OCI-LY7 (cell line): Measurements from ENCODE around the gene ADD1. TPM values are rescaled to one million over a fixed set of nuclear protein-coding genes. Genes with fewer than 3 reads are reported as not detected.

Source experiments
- BruUV-seq: library from RNA; stranded (reverse); fragments of 400-500 nt; replicated peaks from 2 replicates; lab custom pipeline; 2021; lab: Mats Ljungman, UMichigan
- CTCF ChIA-PET: fragments of 300-600 bp; sonication (Branson Sonifier 250); formaldehyde crosslinking; loops from one replicate; lab custom pipeline; 2022; ENCODE audit warnings: antibody characterized with exemption; ENCODE audit not compliant: unreplicated experiment; lab: Charles Lee
- POLR2A ChIA-PET: fragments of 300-600 bp; sonication (Branson Sonifier 250); formaldehyde crosslinking; loops from one replicate; lab custom pipeline; 2022; ENCODE audit warnings: antibody characterized with exemption; lab: Charles Lee
- DNase-seq: peaks from one replicate; pipeline ENCODE4 v3.0.0-alpha.2; 2015; ENCODE audit warnings: low spot score
- H2AFZ ChIP-seq: fragments of 200-600 bp; sonication (generic), shearing (Covaris generic); 2 replicates; pipeline ENCODE4 v1.6.1; 2014; ENCODE audit warnings: mild to moderate bottlenecking, antibody characterized with exemption, low read length, moderate library complexity
- H3K27ac ChIP-seq: fragments of 200-600 bp; sonication (generic); 2 replicates; pipeline ENCODE4 v1.5.1; 2014; ENCODE audit warnings: mixed run types, low read depth, mild to moderate bottlenecking, moderate library complexity, low read length, inconsistent platforms; ENCODE audit not compliant: poor library complexity, severe bottlenecking
- H3K36me3 ChIP-seq: fragments of 200-600 bp; sonication (generic); 2 replicates; pipeline ENCODE4 v1.6.1; 2014; ENCODE audit warnings: mild to moderate bottlenecking, antibody characterized with exemption, low read length, moderate library complexity, mixed read lengths; ENCODE audit not compliant: insufficient read depth
- H3K4me1 ChIP-seq: fragments of 200-600 bp; sonication (generic); 2 replicates; pipeline ENCODE4 v1.5.1; 2014; ENCODE audit warnings: mild to moderate bottlenecking, low read length; ENCODE audit not compliant: insufficient read depth, poor library complexity, severe bottlenecking
- H3K4me2 ChIP-seq: fragments of 200-600 bp; sonication (generic); 2 replicates; pipeline ENCODE4 v1.6.1; 2014; ENCODE audit warnings: mild to moderate bottlenecking, low read length
- H3K4me3 ChIP-seq: fragments of 200-600 bp; sonication (generic); 2 replicates; pipeline ENCODE4 v1.5.1; 2014; ENCODE audit warnings: mild to moderate bottlenecking, low read depth, low read length; ENCODE audit not compliant: poor library complexity, severe bottlenecking
- H3K79me2 ChIP-seq: fragments of 200-600 bp; sonication (generic); 2 replicates; pipeline ENCODE4 v1.6.1; 2016; ENCODE audit warnings: low read depth, mild to moderate bottlenecking, low read length, moderate library complexity, mixed read lengths; ENCODE audit not compliant: insufficient read depth
- H3K9me2 ChIP-seq: fragments of 200-600 bp; sonication (generic); 2 replicates; pipeline ENCODE4 v1.6.1; 2016; ENCODE audit warnings: mild to moderate bottlenecking, low read length, mixed read lengths; ENCODE audit not compliant: insufficient read depth
- H3K9me3 ChIP-seq: fragments of 200-600 bp; sonication (generic); 2 replicates; pipeline ENCODE4 v1.6.1; 2014; ENCODE audit warnings: mild to moderate bottlenecking, mixed run types, low read length, mixed read lengths
- H4K20me1 ChIP-seq: fragments of 200-600 bp; sonication (generic); 2 replicates; pipeline ENCODE4 v1.6.1; 2014; ENCODE audit warnings: mild to moderate bottlenecking, antibody characterized with exemption, low read length, moderate library complexity, mixed read lengths; ENCODE audit not compliant: insufficient read depth
- EZH2phosphoT487 ChIP-seq: fragments of 200-600 bp; sonication (generic); IDR thresholded peaks from 2 replicates; pipeline ENCODE4 v1.6.1; 2018; ENCODE audit warnings: low read depth, borderline replicate concordance, mild to moderate bottlenecking, mixed run types, antibody characterized with exemption, low read length, moderate library complexity, mixed read lengths
- intact Hi-C: fragments of 100-400 bp; cut with micrococcal nuclease; formaldehyde crosslinking; loops from one replicate; pipeline ENCODE4 v1.10.0; 2022; ENCODE audit not compliant: unreplicated experiment
- total RNA-seq, 2 experiments: library from RNA; depleted of rRNA in 1 of 2; stranded (reverse); fragments of >200 nt in 1 of 2; shearing (Covaris generic) in 1 of 2; gene quantifications; 2 replicates each; pipeline ENCODE4 v1.2.3, GENCODE V29; 2014 to 2022
- TF ChIP-seq, protein P1 (sequence below): fragments of 200-600 bp; sonication (generic); conservative IDR thresholded peaks from 2 replicates; pipeline ENCODE4 v1.5.1; 2014; ENCODE audit warnings: mild to moderate bottlenecking, antibody characterized with exemption, low read length, moderate library complexity, mixed read lengths

Gene ADD1
- total RNA-seq, 2 experiments from 2014 or later, result 85.3 to 108 TPM

- TF ChIP-seq, protein P1, sequence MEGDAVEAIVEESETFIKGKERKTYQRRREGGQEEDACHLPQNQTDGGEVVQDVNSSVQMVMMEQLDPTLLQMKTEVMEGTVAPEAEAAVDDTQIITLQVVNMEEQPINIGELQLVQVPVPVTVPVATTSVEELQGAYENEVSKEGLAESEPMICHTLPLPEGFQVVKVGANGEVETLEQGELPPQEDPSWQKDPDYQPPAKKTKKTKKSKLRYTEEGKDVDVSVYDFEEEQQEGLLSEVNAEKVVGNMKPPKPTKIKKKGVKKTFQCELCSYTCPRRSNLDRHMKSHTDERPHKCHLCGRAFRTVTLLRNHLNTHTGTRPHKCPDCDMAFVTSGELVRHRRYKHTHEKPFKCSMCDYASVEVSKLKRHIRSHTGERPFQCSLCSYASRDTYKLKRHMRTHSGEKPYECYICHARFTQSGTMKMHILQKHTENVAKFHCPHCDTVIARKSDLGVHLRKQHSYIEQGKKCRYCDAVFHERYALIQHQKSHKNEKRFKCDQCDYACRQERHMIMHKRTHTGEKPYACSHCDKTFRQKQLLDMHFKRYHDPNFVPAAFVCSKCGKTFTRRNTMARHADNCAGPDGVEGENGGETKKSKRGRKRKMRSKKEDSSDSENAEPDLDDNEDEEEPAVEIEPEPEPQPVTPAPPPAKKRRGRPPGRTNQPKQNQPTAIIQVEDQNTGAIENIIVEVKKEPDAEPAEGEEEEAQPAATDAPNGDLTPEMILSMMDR, result no peak
- TF ChIP-seq EZH2phosphoT487, result no peak
- peaks cover 56% of the 10 kb centered on the region for H3K4me1 ChIP-seq
- POLR2A ChIA-PET, result no interaction called here
- no peak overlapping the region for H2AFZ ChIP-seq
- no peaks in the 10 kb centered on the region for H3K9me3 ChIP-seq
- H3K36me3 ChIP-seq, result peaks cover 55% of the 10 kb centered on the region
- H3K9me2 ChIP-seq, result no peaks in the 10 kb centered on the region
- H3K27ac ChIP-seq, result no peak overlapping the region
- H3K79me2 ChIP-seq, result no peaks in the 10 kb centered on the region
- peak overlapping the region; percentile 74 for H3K4me2 ChIP-seq
- intact Hi-C loops, result loop anchor here (5.0 to 10.0 kb wide), 4 partner anchors 82 to 469 kb away; partner anchors contain the start of gene RNF4
- DNase-seq, result peak; percentile 28
- H4K20me1 ChIP-seq, result no peaks in the 10 kb centered on the region
- CTCF ChIA-PET, result no interaction called here
- H3K4me3 ChIP-seq, result peak overlapping the region; percentile 98
- no TSS peak for BruUV-seq
Observed at GRCh38 chr4:2934077-2934812, 90.6 kb downstream of the ADD1 start.

DNA sequence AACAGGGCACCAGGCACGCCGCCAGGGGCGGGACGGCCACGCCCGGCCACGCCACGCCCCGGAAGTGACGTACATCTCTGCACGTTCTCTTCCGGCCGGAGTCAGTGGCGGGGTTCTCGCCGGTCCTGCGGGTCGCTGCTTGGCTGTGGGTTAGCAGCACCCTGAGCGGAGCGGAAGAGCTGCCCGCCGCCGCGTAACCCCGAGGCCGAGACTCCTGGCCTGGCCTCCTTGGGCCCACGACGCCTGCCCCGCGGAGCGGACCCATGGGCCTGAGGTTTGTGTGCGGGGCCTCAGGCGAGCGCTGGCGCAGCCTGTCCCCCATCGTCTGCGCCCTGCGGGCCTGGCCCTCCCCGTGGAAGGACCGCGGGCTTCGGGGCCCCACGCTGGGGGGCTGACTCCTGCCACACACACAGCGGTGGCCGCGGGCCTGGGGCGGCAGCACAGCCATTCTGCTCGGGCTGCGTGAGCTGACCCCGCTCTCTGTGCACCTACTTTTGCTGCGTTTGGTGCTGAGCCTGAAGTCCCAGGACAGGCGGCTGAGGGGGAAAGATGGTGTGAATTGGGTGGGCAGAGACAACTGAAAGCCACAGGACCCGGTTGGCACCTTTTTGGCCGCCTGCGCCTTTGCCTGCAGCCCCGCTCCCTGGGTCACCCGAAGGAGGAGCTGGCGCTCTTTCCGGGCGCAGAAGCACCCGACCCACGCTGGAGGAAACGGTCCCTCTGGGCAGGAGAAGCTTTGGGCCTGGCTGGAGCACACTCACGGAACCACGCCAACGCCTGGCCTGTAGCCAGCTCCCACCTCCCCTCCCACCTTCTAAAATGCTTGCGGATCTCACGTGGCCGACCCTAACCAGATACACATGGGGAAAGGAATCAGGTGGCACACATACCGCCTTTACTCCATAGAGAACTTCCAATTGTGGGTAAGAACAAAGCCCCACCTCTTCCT lies 91.4 kb downstream of the ADD1 start:
- H4K20me1 ChIP-seq, result no peaks in the 10 kb centered on the region
- H3K79me2 ChIP-seq, result no peaks in the 10 kb centered on the region
- H3K36me3 ChIP-seq, result peaks cover 55% of the 10 kb centered on the region
- intact Hi-C loops, result loop anchor here (5.0 to 10.0 kb wide), 4 partner anchors 83 to 470 kb away; partner anchors contain the start of gene RNF4
- H3K9me3 ChIP-seq, result no peaks in the 10 kb centered on the region
- DNase-seq, result peak; percentile 96
- POLR2A ChIA-PET, result interaction anchor here (0.6 to 1.7 kb wide), 4 partner anchors 16 to 170 kb away, joined by 3 to 6 read pairs (median 4); no protein-coding TSS in a partner anchor
- TF ChIP-seq EZH2phosphoT487, result no peak
- TF ChIP-seq, protein P1, result 0 out of 2 replicates have a peak, but pooled peaks have one; percentile 26
- H3K9me2 ChIP-seq, result no peaks in the 10 kb centered on the region
- H3K4me2 ChIP-seq, result peak overlapping the region; percentile 88
- 0 out of 2 replicates have a peak overlapping the region, but pooled peaks have one; percentile 24 for H2AFZ ChIP-seq
- H3K27ac ChIP-seq, result peak overlapping the region; percentile 53
- BruUV-seq, result no TSS peak
- H3K4me3 ChIP-seq, result peak overlapping the region; percentile 98
- CTCF ChIA-PET, result interaction anchor here (0.6 kb wide), 2 partner anchors 19 to 170 kb away, joined by 3 read pairs; no protein-coding TSS in a partner anchor
- peaks cover 56% of the 10 kb centered on the region for H3K4me1 ChIP-seq
